DMS79 (cell line): Measurements from ENCODE around the gene KCTD7.
"Not testable (repeated sequence)": the region's sequence is repeated elsewhere in the genome, so short reads cannot be mapped to it uniquely, and the experiment has no call there.

Experiments used
- DNase-seq: peaks from one replicate; lab custom pipeline; 2025; lab: John Stamatoyannopoulos, UW

Gene KCTD7

DNA sequence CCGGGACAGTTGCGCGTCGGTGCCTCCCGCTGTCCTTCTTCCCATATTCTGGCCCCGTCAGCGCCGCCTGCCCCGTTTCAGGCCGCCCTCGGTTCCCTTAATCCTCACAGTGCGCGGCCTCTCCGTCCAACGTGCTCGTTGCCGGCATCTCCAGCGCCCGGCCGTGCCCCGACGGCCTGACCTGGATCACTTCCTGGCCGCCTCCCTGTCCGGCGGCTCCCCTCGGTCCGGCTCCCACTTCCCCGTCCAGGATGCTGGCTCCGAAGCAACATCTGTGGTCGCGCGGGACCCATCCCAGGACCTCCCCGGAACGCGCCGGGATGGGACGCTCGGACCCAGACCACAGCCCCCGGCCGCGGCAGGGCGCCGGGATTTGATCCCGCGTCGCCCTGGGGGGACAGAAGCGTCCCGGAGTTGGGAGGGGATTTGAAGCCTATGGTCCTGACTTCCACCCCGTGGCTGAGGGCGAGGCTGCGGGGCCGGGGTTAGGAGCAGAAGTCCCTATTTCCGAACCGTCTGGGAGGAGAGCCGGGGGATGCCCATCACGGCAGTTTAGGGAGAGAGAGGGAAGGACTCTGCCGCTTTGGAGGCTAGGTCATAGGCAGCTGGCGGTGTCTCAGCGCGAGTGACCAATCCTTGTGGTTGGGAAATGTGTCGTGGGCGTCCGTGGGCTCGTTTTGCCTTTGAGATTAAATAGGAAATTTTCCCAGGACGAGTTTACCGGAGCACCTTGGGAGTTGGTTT lies 53.8 kb downstream of the KCTD7 start:
- DNase-seq = no peak

DNA sequence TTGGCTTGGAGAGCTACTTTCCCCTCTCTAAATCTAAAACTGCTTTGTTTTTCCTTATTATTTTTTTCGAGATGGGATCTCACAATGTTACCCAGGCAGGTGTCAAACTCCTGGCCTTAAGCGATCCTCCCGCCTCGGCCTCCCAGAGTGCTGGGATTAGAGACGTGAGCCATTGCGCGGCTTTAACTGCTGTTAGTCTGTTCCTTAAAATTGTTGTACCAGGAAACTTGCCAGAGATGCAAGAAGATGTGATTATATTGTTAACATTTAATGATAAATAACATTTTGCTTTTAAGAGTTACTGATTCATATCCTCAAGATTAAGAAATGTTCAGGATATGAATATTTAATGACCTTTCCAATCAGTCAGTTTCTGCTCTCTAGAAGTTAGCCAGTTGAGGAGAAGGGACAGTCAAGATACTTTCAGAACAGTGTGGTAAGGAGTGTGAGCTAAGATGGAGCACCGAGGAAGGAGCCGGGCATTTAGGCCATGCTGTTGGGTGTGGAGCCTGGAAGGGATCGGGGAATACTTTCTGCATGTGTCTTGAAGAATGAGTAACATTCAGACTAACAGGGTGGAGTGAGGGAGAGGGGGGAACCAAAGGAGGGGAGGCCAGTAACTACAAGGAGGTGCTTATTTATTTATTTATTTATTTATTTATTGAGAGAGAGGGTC lies 54.6 kb downstream of the KCTD7 start:
- DNase-seq = not testable (repeated sequence)

DNA sequence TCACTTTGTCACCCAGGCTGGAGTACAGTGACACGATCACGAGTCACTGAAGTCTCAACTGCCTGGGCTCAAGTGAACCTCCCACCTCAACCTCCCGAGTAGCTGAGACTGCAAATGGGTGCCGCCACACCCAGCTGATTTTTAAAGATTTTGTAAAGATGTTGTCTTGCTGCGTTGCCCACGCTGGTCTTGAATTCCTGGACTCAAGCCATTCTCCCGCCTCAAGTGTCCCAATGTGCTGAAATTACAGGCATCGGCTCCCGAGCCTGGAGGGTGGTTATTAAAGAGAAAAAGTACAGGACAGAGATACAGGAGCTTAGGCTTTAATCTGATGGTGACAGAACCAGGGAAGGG lies 55.1 kb downstream of the KCTD7 start:
- DNase-seq = no peak

DNA sequence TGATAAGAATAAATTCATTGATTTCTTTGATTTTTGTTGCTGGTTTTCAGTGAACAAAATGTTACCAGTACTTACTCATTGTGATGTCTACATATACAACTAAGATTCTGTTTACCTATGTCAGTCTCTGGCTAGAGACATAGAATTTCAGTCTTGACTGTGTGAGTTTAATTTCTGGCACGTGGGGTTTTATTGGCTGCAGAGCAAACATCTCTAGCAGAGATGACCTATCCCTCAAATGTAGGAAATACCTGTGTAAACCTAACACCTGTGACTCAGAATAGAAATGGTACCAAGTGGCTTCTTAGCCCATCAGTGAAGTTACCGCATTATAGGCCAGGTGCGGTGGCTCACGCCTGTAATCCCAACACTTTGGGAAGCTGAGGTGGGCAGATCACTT lies 57.0 kb downstream of the KCTD7 start:
- DNase-seq = not testable (repeated sequence)

DNA sequence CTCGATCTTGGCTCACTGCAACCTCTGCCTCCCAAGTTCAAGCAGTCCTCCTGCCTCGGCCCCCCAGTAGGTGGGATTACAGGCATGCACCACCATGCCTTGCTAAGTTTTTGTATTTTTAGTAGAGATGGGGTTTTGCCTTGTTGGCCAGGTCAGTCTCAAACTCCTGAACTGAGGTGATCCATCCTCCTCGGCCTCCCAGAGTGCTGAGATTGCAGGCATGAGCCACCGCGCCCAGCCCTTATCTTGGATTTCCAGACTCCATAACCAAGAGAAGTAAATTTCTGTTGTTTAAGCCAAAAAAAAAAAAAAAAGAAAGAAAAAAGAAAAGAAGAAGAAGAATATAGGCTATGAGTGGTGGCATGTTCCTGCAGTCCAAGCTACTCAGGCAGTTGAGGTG lies 58.5 kb downstream of the KCTD7 start:
- no peak for DNase-seq

DNA sequence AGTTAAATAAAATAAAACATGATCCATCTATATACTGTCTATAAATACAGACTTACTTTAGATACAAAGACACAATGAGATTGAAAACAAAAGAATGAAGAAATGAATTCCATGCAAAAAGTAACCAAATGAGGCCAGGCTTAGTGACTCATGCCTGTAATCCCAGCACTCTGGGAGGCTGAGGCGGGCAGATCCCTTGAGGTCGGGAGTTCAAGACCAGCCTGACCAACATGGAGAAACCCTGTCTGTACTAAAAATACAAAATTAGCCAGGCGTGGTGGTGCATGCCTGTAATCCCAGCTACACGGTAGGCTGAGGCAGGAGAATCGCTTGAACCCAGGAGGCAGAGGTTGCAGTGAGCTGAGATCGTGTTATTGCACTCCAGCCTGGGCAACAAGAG lies 59.0 kb downstream of the KCTD7 start:
- DNase-seq = not testable (repeated sequence)

DNA sequence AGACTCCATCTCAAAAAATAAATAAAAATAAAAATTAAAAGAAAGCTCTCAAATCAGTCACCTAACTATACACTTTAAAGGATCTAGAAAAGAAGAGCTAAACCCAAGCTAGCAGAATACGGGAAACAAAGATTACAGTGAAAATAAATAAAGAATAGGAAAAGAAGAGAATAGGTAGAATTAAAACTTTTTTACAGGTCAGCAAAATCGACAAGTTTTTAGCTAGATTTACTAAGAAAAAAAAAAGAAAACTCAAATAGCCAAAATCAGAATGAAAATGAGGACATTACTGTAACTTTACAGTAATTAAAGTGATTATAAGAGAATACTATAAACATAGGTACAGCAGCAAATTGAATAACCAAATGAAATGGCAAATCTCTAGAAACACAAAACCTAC lies 60.4 kb downstream of the KCTD7 start:
- DNase-seq = no peak

DNA sequence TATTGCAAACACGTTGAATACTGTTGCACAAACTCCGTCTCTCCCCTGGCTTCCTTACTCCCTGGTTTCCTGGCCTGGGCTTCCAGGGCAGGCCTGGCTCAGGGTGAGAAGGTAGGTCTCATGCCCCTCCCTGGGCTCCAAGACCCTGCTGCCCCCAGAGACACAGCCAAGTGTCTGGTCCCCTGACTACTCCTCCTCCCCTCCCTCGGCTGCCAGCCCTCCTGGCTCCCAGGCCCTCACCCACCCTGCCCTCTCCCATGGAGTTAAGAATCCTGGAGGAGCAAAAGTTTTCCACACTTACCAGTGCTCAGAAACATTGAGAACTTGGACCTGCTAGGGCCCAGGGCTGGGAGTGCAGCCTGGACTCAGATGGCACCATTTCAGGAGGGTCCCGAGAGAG lies 64.7 kb downstream of the KCTD7 start:
- no peak for DNase-seq
